ENCODE data around the gene AEBP1.

AEBP1 gene

DNA sequence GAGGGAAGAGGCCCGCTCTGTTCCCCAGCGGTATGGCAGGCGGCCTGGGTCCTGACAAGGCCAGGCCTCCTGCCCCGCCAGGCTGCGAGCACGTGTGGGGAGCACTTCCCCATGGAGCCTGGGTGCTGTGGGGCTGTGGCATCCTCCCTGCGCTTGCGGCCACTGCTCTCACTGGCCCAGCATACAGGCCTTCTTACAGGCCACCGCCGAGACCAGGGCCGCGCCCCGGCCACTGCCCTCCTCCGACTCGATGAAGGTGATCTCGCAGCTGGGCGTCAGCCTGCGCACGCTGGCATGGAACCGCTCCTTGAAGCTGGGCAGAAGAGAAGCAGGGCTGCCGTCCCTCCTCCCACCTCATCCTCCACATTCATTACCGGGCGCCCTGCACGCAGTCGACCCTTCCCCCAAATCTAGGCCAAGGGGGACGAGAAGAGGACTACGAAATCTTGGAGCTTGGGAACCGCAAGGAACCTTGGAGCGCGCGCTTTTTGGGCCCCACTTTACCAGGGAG is 40.9 kb downstream of the AEBP1 start:
- no peak for DNase-seq

DNA sequence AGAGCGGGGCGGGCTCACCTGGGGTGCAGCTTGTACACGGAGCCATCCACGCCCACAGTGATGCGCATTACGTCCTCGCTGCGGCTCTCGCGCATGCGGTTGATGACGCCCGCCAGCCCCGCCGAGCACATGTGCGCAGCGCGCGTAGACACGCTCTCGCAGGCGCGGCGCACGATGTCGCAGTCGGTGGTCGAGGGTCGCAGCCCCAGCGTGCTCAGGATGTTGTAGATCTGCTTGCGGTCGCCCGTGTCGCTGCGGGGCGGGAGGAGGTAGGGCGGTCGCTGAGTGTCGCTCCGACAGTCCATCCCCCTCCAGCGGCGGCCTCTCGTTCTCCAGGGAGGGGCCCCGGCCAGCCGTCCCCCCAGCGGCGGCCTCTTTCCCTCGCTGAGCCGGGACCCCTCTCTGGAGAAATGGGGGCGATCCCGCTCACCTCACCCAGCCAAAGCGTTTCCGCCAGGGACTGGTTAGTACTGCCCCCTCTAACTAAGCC is 41.4 kb downstream of the AEBP1 start:
- no peak for DNase-seq

DNA sequence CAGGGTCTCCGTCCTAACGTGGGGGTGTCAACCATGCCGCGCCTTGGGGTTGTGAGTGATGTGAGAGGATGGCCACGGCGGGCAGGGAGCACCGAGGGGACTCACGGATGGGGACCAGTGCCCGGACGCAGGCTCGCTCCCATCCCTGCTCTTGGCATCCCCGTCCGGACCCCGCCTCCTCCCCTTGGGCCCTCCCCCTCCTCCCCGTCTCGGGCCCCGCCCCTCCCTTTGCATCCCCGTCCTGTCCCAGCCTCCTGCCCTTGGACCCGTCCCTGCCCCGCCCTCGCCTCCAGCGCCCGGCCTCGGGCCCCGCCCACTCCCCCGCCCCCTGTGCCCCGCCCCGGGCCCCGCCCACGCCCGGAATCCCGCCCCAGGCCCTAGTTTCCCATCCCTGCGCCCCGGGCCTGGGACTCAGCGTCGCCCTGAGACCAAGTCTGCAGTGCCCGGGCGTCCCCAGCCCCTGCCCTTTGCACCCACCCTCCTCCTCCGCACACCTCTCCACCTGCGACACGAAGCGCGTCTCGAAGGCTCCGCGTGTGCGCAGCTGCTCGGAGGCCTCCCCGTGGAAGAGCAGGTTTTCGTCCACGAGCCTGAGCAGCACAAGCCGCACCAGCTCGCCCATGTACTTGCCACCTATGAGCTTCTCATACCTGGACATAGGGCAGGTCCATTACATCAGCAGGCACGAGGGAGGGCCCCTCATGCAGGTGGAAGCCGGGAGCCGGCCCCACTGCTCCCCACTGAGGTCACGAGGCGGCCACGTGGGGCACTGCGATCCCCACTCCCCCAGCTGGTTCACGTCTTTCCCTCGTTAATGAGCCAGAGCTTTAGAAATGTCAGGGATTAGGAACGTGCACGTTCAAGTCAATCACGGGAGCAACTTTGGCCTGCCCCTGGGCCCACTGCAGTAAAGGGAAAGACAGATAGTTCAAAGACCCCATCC is 42.1 kb downstream of the AEBP1 start:
- no peak for DNase-seq

DNA sequence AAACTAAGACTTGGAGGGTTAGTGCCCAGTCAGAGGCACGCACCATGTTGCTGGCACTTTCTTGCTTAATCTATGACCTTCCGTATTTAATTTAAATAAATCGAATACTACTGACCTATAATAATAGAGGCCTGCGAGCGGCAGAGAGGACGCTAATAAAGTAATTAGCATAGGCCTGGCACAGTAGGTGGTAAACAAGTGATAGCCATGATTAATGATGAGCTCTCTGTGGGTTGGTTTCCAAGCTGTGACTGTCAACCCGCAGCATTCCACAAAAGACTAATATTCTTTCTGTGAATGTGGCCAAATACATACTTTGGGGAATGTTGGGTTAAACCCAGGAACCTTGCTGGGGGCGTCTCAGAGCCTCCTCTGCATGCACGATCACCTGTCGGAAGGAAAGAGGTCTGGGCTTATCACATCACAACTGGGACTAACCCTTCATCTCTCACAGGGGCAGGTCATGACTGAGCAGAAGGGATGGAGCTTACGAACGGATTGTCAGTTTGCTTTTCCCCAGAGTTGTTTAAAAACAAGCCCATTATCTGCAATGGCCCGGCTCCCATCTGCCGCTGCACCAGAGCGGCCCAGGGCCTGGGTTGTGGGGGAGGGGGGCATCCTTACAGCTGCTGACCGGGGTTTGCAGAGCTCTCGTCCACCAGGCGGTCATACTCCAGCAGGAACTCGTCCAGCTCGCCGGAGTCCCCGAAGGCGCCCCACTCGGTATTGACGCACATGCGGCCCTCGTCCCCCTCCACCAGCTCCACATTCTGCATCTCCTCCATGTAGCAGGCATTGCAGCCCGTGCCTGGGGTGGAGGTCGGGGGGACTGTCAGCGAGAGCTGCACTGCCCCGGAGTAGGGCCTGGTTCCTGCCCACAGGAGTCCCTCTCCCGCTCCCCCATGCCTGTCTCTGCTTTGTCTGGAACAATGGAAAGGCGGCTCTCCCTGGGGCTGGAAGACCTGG is 43.2 kb downstream of the AEBP1 start:
- DNase-seq = no peak

DNA sequence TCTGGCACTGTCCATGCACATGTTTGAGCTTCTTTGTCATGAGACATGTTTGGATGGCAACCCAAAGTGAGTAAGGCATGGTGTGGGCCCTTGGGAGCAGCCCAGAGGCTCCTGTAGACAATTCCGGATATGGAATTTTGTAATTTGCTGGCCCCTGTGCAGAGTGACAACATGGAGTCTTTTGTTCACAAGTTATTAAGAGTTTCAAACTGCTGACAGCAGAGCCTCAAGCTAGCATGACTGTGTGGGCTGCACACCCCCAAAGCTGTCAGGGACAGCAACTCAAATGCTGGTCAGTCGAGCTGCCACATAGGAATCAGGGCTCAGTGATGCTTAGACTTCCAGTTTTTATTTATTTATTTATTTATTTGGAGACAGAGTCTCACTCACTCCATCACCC is 44.0 kb downstream of the AEBP1 start:
- no peak for DNase-seq

DNA sequence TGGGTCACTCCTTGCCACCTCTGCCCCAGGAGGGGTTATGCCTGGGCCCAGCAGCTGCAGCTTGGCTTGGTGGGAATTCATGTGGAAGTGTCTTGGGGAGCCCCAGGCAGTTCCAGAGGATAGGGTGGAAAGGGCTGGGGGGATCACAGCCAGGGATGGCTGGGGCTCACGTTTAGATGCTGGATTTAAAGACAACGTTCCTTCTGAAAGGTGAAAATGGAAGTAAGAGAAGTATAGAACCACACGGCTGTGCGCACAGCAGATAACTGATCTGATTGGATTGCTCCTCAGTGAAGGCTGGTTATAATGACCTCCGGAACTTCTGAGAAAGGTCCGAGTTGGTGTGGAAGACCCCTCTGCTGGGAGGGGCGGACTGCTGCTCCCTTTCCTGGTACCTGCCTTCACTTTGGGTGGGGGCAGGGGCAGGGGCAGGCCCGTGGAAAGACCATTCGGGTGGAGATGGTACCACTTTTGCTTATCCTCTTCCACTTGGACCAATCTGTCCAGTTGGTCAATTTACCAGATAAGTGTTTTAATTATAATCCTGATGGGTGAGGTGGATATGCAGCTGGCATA is 44.9 kb downstream of the AEBP1 start:
- no peak for DNase-seq

DNA sequence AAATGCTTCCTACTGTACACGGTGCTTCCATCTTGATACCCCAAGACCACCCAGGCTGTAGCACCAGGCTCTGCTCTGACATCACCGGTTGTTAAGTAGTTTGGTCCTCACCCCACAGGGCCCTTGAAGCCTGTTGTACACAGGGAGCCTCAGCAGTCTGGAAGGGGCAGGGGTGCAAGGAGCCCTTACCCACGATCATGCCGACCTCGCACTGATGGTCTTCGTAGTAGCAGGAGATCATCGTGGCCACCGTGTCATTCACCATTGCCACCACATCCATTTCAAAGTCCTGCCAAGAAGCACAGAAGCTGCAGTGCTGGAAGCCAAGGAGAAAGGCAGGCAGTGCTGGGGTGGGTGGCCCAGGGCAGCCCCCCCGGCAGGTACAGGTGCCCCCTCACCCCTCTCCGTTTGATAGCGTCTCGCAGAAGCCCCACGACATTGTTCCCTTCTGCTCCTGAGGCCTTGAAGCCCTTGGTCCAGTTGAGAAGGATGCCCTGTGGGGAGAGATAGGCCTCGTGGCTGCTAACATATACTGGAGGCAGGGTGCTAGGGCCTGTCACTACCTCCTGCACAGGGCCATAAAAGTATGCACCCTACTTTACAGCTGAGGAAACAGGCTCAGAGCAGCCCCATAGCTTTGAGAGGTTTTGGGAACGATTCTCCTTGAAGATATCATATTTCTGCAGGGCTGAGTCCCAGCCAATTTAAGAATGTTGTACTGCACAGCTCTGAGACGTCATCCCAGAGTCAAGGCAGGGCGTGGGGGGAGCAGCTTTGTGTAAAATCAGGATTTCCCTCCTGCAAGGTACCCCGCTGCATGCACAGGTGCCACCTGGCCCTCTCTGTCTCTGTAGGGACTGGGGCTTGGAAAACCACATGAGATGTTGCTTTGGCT is 45.7 kb downstream of the AEBP1 start:
- DNase-seq = no peak

DNA sequence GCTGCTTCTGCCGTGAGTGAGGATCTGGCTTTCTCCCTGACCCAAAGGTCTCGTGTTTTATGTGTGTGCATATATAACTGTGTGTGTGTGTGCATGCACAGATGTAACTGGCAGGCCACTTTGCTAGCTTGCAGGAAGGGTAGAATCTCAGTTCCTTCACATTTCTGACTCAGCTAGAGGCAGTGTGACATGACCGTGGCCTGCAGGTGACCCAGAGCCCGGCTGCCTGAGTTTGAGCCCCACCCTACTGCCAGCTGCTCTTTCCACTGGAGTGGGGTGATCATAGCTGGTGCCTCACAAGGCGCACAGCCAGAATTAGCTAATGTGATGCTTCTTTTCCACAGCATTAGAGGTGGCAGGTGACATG is 46.3 kb downstream of the AEBP1 start:
- DNase-seq = no peak

DNA sequence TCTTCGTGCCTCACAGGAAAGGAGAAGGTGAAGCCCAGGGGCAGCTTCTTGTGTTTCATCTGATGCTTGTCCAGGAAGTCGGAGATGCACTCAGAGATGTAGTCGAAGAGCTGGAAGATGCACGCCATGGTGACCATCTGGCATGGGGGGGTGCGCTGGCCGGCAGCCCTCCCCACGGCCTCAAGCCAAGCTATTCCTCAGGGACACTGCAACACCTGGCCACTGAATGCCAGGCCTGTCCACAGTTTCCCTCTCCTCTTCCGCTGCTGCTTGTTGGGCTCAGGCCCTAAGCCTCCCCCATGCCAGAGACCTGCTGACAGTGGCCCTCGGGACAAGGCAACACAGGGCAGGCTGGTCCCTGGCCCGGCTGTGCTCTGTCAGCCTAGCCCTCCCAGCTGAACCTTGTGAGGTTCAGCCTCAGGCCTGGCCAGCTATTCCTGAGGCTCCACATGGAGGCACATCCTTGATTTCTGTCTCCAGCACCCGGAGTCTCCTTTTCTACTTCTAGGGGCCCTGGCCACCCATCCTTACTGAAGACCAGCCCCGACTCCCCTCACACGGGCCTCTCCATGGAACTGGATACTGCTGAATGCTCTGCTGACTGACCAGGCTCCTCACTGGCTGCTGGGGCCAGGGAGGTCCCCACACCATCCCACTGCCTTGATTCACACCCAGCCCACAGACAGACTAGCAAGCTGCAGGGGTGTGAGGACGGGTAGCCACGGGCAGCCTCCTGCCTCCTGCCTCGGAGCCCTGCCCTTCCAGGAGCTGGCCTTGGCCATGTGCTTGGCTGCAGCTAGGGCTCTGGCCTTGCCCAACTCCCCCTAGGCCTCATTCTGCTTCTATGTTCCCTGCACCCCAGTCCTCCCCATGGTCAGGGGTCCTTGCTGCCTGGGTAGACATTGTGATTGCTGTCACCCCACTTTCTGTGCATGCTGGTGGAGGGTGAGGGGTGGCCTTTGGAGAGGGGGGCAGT is 47.1 kb downstream of the AEBP1 start:
- DNase-seq = no peak

DNA sequence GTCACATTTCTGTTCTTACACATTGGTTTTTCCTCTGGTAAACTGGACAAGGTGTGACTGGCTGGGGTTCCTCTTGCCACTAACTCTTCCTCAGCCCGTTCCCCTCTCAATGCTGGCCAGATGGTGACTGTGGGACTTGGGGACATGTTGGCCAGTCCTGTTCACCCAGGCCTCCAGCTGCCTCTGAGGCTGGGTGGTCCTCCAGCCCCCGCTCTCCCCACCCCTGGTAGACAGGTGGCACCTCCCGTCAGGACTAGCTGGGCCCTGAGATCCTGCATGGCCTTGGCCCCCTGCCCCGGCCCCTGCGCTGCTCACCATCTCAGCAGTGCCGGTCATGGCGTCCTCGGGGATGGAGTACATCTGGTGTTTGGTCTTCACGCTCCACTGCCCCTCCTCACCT is 47.8 kb downstream of the AEBP1 start:
- DNase-seq = no peak

DNA sequence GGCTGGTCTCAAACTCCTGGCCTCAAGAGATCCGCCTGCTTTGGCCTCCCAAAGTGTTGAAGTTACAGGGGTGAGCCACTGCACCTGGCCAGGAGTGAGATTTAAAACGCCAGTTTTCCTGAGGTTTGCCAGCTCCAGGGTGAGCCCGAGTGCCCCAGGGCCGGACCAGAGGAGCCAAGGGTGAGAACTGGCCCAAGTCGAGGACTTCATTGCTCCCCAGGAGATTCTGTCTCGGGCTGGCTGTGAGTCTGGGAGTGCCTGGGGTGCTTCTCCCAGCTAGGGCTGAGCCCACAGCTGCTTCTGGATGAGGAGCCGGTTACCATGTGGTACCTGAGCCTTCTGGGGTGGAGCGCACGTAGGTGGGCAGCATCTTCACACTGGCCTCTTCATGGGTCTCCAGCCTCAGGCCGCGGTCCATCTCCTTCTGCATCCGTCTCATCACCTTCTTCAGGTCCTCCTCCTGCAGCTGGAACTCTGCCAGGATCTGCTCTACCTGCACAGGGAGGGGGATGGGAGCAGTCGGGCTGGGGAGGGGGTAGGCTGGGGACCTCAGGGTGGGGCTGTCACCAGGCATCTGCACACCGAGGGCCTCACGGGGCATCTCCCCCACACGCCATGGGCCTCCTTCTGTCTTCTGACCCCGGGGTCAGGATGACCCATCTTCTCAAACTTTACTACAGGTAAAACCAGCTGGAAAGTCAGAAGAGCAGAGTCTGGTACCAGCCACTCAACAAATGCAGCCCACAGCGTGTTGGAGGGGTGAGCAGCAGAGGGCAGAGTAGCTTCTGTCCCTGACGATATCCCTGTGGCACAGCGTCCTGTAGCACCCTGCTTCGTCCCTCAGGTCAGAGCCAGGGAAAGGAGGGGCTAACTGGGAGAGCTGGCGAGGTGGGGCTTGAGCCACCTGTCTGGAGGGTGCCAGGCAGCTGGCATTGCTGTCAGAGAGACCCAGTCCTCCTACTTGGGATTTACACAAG is 49.1 kb downstream of the AEBP1 start:
- DNase-seq = no peak

DNA sequence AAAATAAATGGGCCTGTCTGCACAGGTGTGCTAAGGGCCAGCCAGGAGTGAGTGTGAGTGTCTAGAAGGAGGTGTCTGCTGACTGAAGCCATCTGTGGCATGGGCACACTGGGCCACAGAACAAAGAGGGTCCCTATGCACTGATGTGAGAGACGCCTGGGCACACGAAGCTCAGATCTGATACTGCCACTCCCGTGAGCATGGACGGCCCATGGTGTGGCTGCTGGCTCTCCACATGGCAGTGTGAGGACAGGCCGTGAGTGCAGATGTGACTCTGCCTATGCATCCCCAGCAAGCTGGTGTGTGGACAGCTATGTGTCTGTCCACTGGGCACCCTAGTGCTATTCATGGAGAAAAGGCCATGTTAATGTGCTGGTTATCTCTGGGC is 49.8 kb downstream of the AEBP1 start:
- DNase-seq = no peak

DNA sequence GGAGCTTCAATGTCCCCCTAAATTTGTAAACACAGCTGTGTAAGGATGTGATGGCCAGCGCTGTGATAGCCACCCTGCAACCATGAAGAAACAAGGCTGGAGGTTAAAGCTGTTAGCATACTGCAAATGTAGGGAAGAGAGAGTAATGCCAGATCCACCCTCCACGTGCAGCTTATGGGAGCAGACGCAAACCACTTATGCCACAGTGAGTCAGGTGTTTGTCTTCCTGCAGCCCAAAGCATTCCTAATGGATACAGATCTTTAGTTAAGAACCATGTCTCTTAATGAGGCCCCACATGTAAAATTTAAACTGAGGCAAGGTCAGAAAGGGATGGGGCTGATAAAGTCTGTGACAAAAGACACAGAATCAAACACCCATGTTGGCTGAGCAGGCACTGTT is 50.6 kb downstream of the AEBP1 start:
- DNase-seq = no peak

DNA sequence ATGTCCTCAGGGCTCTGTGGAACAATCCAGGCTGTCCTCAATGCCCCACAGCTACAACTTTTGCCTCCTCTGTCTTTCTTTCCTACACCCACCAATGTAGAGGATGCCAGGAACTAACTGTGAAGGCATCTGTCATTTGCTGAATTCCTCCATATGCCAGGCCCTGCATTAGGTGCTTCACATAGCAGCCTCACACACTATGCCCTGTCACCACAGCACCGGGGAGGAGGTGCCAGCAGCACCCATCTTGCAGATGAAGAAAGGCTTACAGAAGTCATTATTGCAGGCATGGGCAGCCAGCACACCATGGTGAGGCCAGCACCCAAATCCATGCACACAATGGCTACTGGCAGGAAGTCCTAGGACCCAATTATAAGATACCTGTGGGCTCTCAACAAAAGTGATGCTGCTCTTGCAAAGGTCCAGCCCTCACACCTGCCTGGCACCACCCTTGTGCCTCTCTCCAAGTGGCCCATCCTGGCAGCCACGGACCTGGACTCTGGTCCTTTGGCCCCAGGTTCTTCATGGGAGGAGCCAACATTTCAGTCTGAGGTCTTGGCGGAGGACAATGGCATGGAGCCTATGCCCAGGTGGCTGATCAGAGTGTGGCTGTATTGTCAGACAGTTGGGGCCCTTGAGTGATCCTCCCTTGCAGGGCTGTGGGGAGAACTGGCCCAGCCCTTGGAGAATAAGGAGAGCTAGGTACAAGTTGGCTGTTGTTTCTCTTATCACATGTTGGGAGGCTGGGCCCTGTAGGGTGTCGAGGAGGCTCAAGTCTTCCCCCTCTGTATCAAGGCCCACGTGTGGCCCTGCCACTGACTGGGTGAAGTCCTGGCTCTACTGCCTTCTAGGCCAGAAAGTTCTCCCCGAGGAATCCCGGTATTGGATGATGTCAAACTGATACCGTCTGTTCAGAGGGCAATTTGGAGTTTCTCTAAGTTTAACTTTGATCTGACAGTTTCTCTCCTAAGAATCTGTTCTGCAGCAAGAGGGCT is 51.3 kb downstream of the AEBP1 start:
- no peak for DNase-seq

DNA sequence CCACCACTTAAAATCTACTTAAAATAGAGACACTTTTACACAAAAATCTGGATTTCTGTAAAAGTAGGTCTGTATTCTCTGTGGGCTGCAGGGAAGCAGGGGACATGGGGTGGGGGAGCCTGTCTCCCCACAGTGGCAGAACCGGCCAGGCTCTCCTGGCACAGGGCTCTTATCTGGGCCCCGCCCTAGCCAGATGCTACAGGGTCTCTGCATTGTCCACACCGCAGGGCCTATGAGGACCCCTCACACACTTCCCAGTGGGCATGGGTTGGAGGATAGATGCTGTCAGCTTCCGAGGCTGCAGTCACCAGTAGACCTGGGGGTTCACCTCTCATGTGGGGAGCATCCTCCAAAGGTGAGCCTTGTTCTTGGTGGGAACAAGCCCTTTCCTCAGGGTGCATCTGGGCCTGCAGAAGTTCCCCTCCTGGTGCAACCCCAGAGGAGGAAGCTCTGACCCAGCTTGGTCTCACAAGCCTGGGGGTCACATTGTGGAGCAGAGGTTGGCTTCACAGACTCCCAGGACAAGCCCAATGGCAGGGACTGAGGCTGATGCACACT is 52.4 kb downstream of the AEBP1 start:
- no peak for DNase-seq

DNA sequence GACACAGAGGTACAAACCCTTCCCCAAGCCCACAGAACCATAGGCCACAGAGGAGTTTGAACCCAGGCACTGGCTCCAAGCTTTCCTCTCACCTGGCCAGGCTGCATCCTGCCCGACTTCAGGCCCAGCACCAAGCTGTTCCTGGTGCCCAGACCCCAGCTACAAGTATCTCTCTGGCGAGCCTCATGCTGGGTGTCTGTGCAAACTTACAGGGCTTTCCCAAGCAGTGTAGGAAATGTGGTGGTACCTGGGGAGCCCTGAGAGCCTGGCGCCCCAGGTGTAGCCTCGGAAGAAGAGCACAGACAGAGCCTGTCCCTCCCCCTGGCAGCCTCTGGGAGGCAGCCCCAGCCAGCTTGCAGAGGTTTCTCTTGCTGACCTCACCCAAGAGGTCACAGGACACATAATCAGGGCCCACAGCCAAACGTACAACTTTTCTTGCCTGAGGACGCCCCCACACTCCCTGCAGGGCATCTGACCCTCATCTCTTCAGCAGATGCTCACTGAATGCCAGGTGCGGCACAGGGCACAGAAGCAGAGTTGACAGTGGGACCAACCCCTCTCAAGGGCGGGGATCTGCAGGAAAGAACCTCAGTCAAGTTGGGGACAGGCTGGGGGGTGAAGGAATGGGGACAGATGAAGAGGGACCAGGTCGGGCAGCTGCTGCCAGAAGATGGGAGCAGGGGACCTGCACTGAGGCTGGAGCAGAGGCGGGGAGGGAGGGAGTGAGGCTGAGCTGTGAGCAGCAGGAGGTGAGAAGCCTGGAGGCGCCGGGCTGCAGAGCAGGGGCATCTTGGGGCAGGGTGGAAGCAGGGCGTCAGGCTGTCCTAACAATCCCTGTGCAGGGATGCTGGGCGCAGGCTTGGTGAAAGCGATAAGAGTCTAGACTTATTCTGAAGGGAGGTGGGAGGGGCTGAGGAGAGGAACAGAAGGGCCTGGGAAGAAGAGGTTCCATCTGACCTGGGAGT is 53.3 kb downstream of the AEBP1 start:
- no peak for DNase-seq

Data from NCI-H2107 (cell line).